Measurements from ENCODE around the gene SCUBE3. TPM values are rescaled to one million over a fixed set of nuclear protein-coding genes. Genes with fewer than 3 reads are reported as not detected.

Gene SCUBE3
- total and polyA plus RNA-seq, 2 of the 8 experiments (the other 6 are each of a cell fraction or from before 2014, with no cell fraction given), result 0.80 to 1.0 TPM

GRCh38 chr6:35300848-35301247 lies 87.1 kb downstream of the SCUBE3 start:
- no peak overlapping the region for H2BK120ac ChIP-seq (replicated peaks; ENCODE audit: low read depth, low read length)
- no peaks in the 10 kb centered on the region for H3K9me3 ChIP-seq (ENCODE audit: insufficient read depth in 2 of 2, low read depth in 1 of 2, low read length in 1 of 2)
- no peak overlapping the region for H3K56ac ChIP-seq (replicated peaks; ENCODE audit: insufficient read length, low read depth, low read length)
- H3K79me2 ChIP-seq (ENCODE audit: control insufficient read depth in 1 of 2, insufficient read depth in 2 of 2, low read length in 2 of 2), result no peaks in the 10 kb centered on the region
- no peak for TF ChIP-seq EZH2 (IDR thresholded peaks at IDR 0.05; ENCODE audit: low read depth, low read length, severe bottlenecking)
- TF ChIP-seq E2F6 (IDR thresholded peaks at IDR 0.05), result no peak
- TF ChIP-seq JUN (IDR thresholded peaks at IDR 0.05; ENCODE audit: low read depth, low read length), result no peak
- TF ChIP-seq SP4 (IDR thresholded peaks at IDR 0.05; ENCODE audit: low read length), result no peak
- no peak for TF ChIP-seq HDAC2 (IDR thresholded peaks at IDR 0.05; ENCODE audit: borderline replicate concordance in 1 of 2, low read depth in 2 of 2, low read length in 2 of 2)
- TF ChIP-seq TAF1 (IDR thresholded peaks at IDR 0.05; ENCODE audit: low read depth, low read length), result no peak
- no peak for TF ChIP-seq CTBP2 (IDR thresholded peaks at IDR 0.05; ENCODE audit: borderline replicate concordance, insufficient read depth, insufficient read length, low read length)
- no peak for TF ChIP-seq POLR2AphosphoS5 (IDR thresholded peaks at IDR 0.05; ENCODE audit: low read depth, low read length)
- TF ChIP-seq TCF12 (IDR thresholded peaks at IDR 0.05; ENCODE audit: low read depth, low read length), result no peak
- TF ChIP-seq YY1 (IDR thresholded peaks at IDR 0.05; ENCODE audit: low read depth, low read length), result no peak
- TF ChIP-seq CBX5 (IDR thresholded peaks at IDR 0.05; ENCODE audit: low read depth, low read length), result no peak
- no peak for TF ChIP-seq RFX5 (IDR thresholded peaks at IDR 0.05; ENCODE audit: borderline replicate concordance, low read depth, low read length)
- TF ChIP-seq FOSL1 (IDR thresholded peaks at IDR 0.05; ENCODE audit: insufficient read depth, low read depth, low read length), result no peak
- no peak for TF ChIP-seq EGR1 (IDR thresholded peaks at IDR 0.05; ENCODE audit: borderline replicate concordance, low read depth, low read length)
- H3K36me3 ChIP-seq (ENCODE audit: control insufficient read depth in 2 of 4, insufficient read depth in 4 of 4, low read length in 3 of 4), result no peaks in the 10 kb centered on the region
- H4K20me1 ChIP-seq (replicated peaks in 1 of 2; ENCODE audit: control insufficient read depth in 1 of 2, insufficient read depth in 2 of 2, low read length in 2 of 2), result no peaks in the 10 kb centered on the region
- H2BK20ac ChIP-seq (ENCODE audit: low read length), result no peak overlapping the region
- no peak overlapping the region for H3K18ac ChIP-seq (ENCODE audit: extremely low read depth, low read length)
- H3K27me3 ChIP-seq (replicated peaks in 1 of 4; ENCODE audit: control insufficient read depth in 3 of 4, extremely low read depth in 1 of 4, insufficient read depth in 3 of 4, low read length in 3 of 4), result no peaks in the 10 kb centered on the region
- H3K14ac ChIP-seq (ENCODE audit: insufficient read length), result no peak overlapping the region
- no peak overlapping the region for H3K23ac ChIP-seq (ENCODE audit: insufficient read length)
- H2BK15ac ChIP-seq (ENCODE audit: low read length), result no peak overlapping the region
- H3K4ac ChIP-seq (replicated peaks; ENCODE audit: insufficient read length, low read depth, low read length), result no peak overlapping the region
- no peak overlapping the region for H3K27ac ChIP-seq (ENCODE audit: low read depth, low read length)
- H2BK5ac ChIP-seq (ENCODE audit: low read depth, low read length), result no peak overlapping the region
- ChIA-PET POLR2A (ENCODE audit: partially characterized antibody) (interaction anchor here (0.5 to 6.5 kb wide), 6 partner anchors 10 to 281 kb away, joined by 3 to 40 read pairs (median 4); partner anchors contain the start of gene RPL10A), CTCF (ENCODE audit: partially characterized antibody) (interaction anchor here (0.5 to 20.6 kb wide), 6 partner anchors 9 to 507 kb away, joined by 3 to 358 read pairs (median 4); partner anchors contain the start of genes FANCE and PPARD)
- H4K5ac ChIP-seq (ENCODE audit: insufficient read length, low read depth, low read length), result no peak overlapping the region
- H3K23me2 ChIP-seq (ENCODE audit: low read depth, low read length), result no peaks in the 10 kb centered on the region; the same call in 1 of the 2 replicates
- no peak overlapping the region for H2AK5ac ChIP-seq (ENCODE audit: low read depth, low read length)
- no peak overlapping the region for H2AFZ ChIP-seq (ENCODE audit: low read length)
- FAIRE-seq (no peak), DNase-seq (ENCODE audit: low read depth in 1 of 2, low spot score in 2 of 2) (no peak)
- no peak overlapping the region for H4K8ac ChIP-seq (ENCODE audit: extremely low read depth, insufficient read depth, low read length)
- H3K9ac ChIP-seq (replicated peaks in 1 of 4; ENCODE audit: extremely low read depth in 1 of 4, low read depth in 3 of 4, low read length in 3 of 4), result no peak overlapping the region
- H3K4me2 ChIP-seq (ENCODE audit: insufficient read depth in 1 of 2, low read depth in 2 of 2, low read length in 2 of 2), result no peak overlapping the region
- no peak overlapping the region for H2BK12ac ChIP-seq (ENCODE audit: low read depth, low read length)
- H3K4me3 ChIP-seq (ENCODE audit: extremely low read depth in 1 of 4, insufficient read depth in 2 of 4, low read depth in 3 of 4, low read length in 4 of 4), result no peak overlapping the region
- no peak overlapping the region for H4K91ac ChIP-seq (replicated peaks; ENCODE audit: insufficient read length, low read length)
- no peaks in the 10 kb centered on the region; the same call in 1 of the 2 replicates for H3K79me1 ChIP-seq (ENCODE audit: low read depth, low read length)
- peaks cover 6 to 18% (median 12%) of the 10 kb centered on the region in 4 experiments for H3K4me1 ChIP-seq (replicated peaks in 1 of 4; ENCODE audit: control insufficient read depth in 3 of 4, insufficient read depth in 4 of 4, low read length in 3 of 4)

All from H1 (cell line).